K562 (cell line): Measurements from ENCODE around the gene PLA2G4C. TPM values are rescaled to one million over a fixed set of nuclear protein-coding genes. Genes with fewer than 3 reads are reported as not detected.

Experiments
- ATAC-seq: fragments of 200-7000 bp; cut with Tn5 transposase; 3 replicates; pipeline ENCODE4 v1.9.1; 2020; ENCODE audit warnings: moderate library complexity
- BruUV-seq: library from RNA; stranded (reverse); fragments of 400-500 nt; replicated peaks from 2 replicates; lab custom pipeline; 2021; lab: Mats Ljungman, UMichigan
- CTCF ChIA-PET: fragments of 300-600 bp; formaldehyde crosslinking; extraction: SDS; loops from one replicate; lab custom pipeline; 2021; ENCODE audit warnings: low intra/inter-chr PET ratio; lab: Yijun Ruan, JAX
- POLR2A ChIA-PET: fragments of 300-600, 350-650 bp; sonication (Branson Sonifier 250); formaldehyde crosslinking; extraction: SDS; loops from one replicate; lab custom pipeline; 2021; ENCODE audit warnings: antibody characterized with exemption, inconsistent platforms; lab: Yijun Ruan, JAX
- DNase-seq, 4 experiments: peaks; one replicate each; pipeline versions ENCODE4 v3.0.0 to v3.0.0-alpha.2; 2011 to 2018; ENCODE audit warnings: low spot score in 3 of 4, mixed read lengths in 3 of 4; ENCODE audit errors: extremely low read depth in 1 of 4
- FAIRE-seq: peaks from 2 replicates; lab custom pipeline; 2011; peaks lifted over from hg19 to GRCh38; lab: Jason Lieb, UNC
- H2AFZ ChIP-seq: 2 replicates; pipeline ENCODE4 v1.6.0; 2011; ENCODE audit warnings: low read depth, low read length, control low read depth, inconsistent platforms
- H3K27ac ChIP-seq: fragments of 200-600 bp; 3 replicates; pipeline ENCODE4 v1.8.0; 2011; ENCODE audit warnings: low read depth, mild to moderate bottlenecking, control low read depth, inconsistent platforms, low read length, moderate library complexity, mixed read lengths; ENCODE audit errors: extremely low read depth
- H3K27me3 ChIP-seq, 2 experiments: fragments of 300-600 bp in 1 of 2; 2 replicates in 1 of 2; 3 replicates in 1 of 2; pipeline versions ENCODE4 v1.6.0 to v1.8.0; 2011; ENCODE audit warnings: inconsistent platforms in 2 of 2, low read length in 2 of 2, mild to moderate bottlenecking in 1 of 2, mixed read lengths in 1 of 2, moderate library complexity in 1 of 2; ENCODE audit not compliant: control insufficient read depth in 2 of 2, insufficient read depth in 2 of 2
- H3K36me3 ChIP-seq: fragments of 300-600 bp; 3 replicates; pipeline ENCODE4 v1.8.0; 2011; ENCODE audit warnings: mild to moderate bottlenecking, low read length, inconsistent platforms; ENCODE audit not compliant: control insufficient read depth, insufficient read depth
- H3K4me1 ChIP-seq, 2 experiments: fragments of 200-600 bp in 1 of 2; replicated peaks in 1 of 2; 2 replicates in 1 of 2; 3 replicates in 1 of 2; pipeline versions ENCODE4 v1.5.1 to v1.8.0; 2011; ENCODE audit warnings: inconsistent platforms in 2 of 2, low read length in 2 of 2, mild to moderate bottlenecking in 1 of 2, mixed read lengths in 1 of 2, moderate library complexity in 1 of 2; ENCODE audit not compliant: control insufficient read depth in 2 of 2, insufficient read depth in 2 of 2
- H3K4me2 ChIP-seq: 2 replicates; pipeline ENCODE4 v1.6.1; 2011; ENCODE audit warnings: low read length, control low read depth, inconsistent platforms, mixed read lengths; ENCODE audit not compliant: insufficient read depth
- H3K4me3 ChIP-seq: fragments of 200-600 bp; sonication (generic), shearing (Covaris generic); 2 replicates; pipeline ENCODE4 v1.5.1; 2016; ENCODE audit warnings: control low read depth, inconsistent platforms
- H3K79me2 ChIP-seq: fragments of 200-600 bp; 3 replicates; pipeline ENCODE4 v1.8.0; 2011; ENCODE audit warnings: low read length, inconsistent platforms; ENCODE audit not compliant: control insufficient read depth, insufficient read depth
- H3K9ac ChIP-seq, 2 experiments: 2 replicates each; pipeline versions ENCODE4 v1.6.0 to v1.6.1; 2011; ENCODE audit warnings: low read depth in 2 of 2, low read length in 2 of 2, control low read depth in 1 of 2, inconsistent platforms in 1 of 2, mild to moderate bottlenecking in 1 of 2, mixed read lengths in 1 of 2; ENCODE audit not compliant: insufficient read depth in 1 of 2
- H3K9me1 ChIP-seq: one replicate; pipeline ENCODE4 v1.6.0; 2011; ENCODE audit warnings: inconsistent platforms, mild to moderate bottlenecking, low read length, moderate library complexity; ENCODE audit not compliant: control insufficient read depth, insufficient read depth
- H3K9me3 ChIP-seq: replicated peaks from 2 replicates; pipeline ENCODE4 v1.5.1; 2011; ENCODE audit warnings: low read depth, low read length, inconsistent platforms; ENCODE audit not compliant: control insufficient read depth, insufficient read depth
- H4K20me1 ChIP-seq: replicated peaks from 2 replicates; pipeline ENCODE4 v1.6.1; 2011; ENCODE audit warnings: low read length, inconsistent platforms, mixed read lengths; ENCODE audit not compliant: control insufficient read depth, insufficient read depth
- ARID1B ChIP-seq: fragments of 450-650 bp; IDR thresholded peaks from 2 replicates; pipeline ENCODE4 v1.6.1; 2016; ENCODE audit warnings: antibody characterized with exemption, mild to moderate bottlenecking, inconsistent platforms
- CEBPB ChIP-seq: fragments of 450-650 bp; IDR thresholded peaks from 2 replicates; pipeline ENCODE4 v1.6.1; 2016; ENCODE audit warnings: missing genetic modification characterization, missing compliant biosample characterization
- FOXA1 ChIP-seq: fragments of 450-650 bp; IDR thresholded peaks from 2 replicates; pipeline ENCODE4 v1.6.1; 2016; ENCODE audit warnings: mild to moderate bottlenecking, borderline replicate concordance
- NFRKB ChIP-seq: fragments of 450-650 bp; IDR thresholded peaks from 2 replicates; pipeline ENCODE4 v1.6.1; 2016; ENCODE audit warnings: low read depth
- RBM17 ChIP-seq: fragments of 200-400 bp; formaldehyde crosslinking; IDR thresholded peaks from 2 replicates; pipeline ENCODE4 v1.6.1; 2017; ENCODE audit warnings: low read depth, mild to moderate bottlenecking, low read length, borderline replicate concordance
- RBM22 ChIP-seq: fragments of 200-400 bp; formaldehyde crosslinking; IDR thresholded peaks from 2 replicates; pipeline ENCODE4 v1.6.1; 2018; ENCODE audit warnings: low read length, low read depth; ENCODE audit not compliant: poor library complexity, severe bottlenecking
- RERE ChIP-seq: sonication (generic); formaldehyde crosslinking; IDR thresholded peaks from 2 replicates; pipeline ENCODE4 v1.8.0; 2023; ENCODE audit warnings: missing genetic modification reagents, mild to moderate bottlenecking, borderline replicate concordance
- SAFB ChIP-seq: fragments of 200-400 bp; formaldehyde crosslinking; IDR thresholded peaks from 2 replicates; pipeline ENCODE4 v1.6.1; 2017; ENCODE audit warnings: low read depth, low read length, borderline replicate concordance
- SREBF1 ChIP-seq: fragments of 150-350 bp; IDR thresholded peaks from 2 replicates; pipeline ENCODE4 v1.6.1; 2014; ENCODE audit warnings: antibody characterized with exemption, low read depth, low read length, borderline replicate concordance
- XRCC5 ChIP-seq: fragments of 200-400 bp; formaldehyde crosslinking; IDR thresholded peaks from 2 replicates; pipeline ENCODE4 v1.6.1; 2017; ENCODE audit warnings: low read depth, mild to moderate bottlenecking, low read length
- ZFX ChIP-seq: sonication (generic); formaldehyde crosslinking; IDR thresholded peaks from 2 replicates; pipeline ENCODE4 v1.8.0; 2022; ENCODE audit warnings: mild to moderate bottlenecking, missing genetic modification reagents, moderate library complexity
- ZNF224 ChIP-seq: sonication (generic); formaldehyde crosslinking; IDR thresholded peaks from 2 replicates; pipeline ENCODE4 v1.8.0; 2022; ENCODE audit warnings: mild to moderate bottlenecking, missing genetic modification reagents
- ZNF512 ChIP-seq: IDR thresholded peaks from 2 replicates; pipeline ENCODE4 v1.6.1; 2016; ENCODE audit warnings: missing genetic modification characterization, missing compliant biosample characterization
- WGBS: fragments of 100-300 bp; shearing (Covaris generic); methylation state at CpG from one replicate; pipeline ENCODE4 v1.1.6; 2016; ENCODE audit warnings: low coverage, mixed read lengths; ENCODE audit not compliant: insufficient coverage; ENCODE audit errors: missing lambda C conversion rate; 5-methylcytosine and 5-hydroxymethylcytosine counted together
- in situ Hi-C: fragments of 300-500 bp; cut with MboI; formaldehyde crosslinking; loops from 4 replicates; pipeline ENCODE4 v1.15.0; 2018; ENCODE audit warnings: inconsistent platforms, mixed read lengths
- intact Hi-C: fragments of 100-400 bp; cut with micrococcal nuclease; formaldehyde crosslinking; loops from 2 replicates; pipeline ENCODE4 v1.14.2; 2022
- polyA plus RNA-seq, 8 experiments: library from polyadenylated mRNA; depleted of rRNA in 4 of 8; stranded (reverse) in 5 of 8; unstranded in 3 of 8; fragments of >200 nt; fragmentation: Nextera tagmentation in 2 of 8; fragmentation: Illumina TruSeq in 1 of 8; extraction: Ambion mirVana in 2 of 8; extraction: Trizol in 1 of 8; gene quantifications; 2 replicates each; pipeline versions ENCODE4 v1.2.1 to v1.2.3, GENCODE V29; 2011 to 2014; ENCODE audit warnings: inconsistent platforms in 1 of 8, missing spikeins in 1 of 8
- total RNA-seq, 7 experiments: library from RNA; depleted of rRNA in 6 of 7; stranded (reverse); fragments of >200 nt in 6 of 7; fragmentation: Illumina TruSeq in 2 of 7; extraction: Trizol in 2 of 7; gene quantifications; 2 replicates each; pipeline versions ENCODE4 v1.2.1 to v1.2.3, GENCODE V29; 2011 to 2021; ENCODE audit warnings: low replicate concordance in 1 of 7

Gene PLA2G4C
- total and polyA plus RNA-seq, 9 of the 15 experiments (the other 6 are each of a cell fraction or from before 2014, with no cell fraction given): 0.27 to 0.35 (median 0.35) TPM; not detected in 6

- no peak for TF ChIP-seq SREBF1
Observed at GRCh38 chr19:48117515-48118130, 7.0 kb upstream of the PLA2G4C start (continued).

GRCh38 chr19:48113190-48113917, 2.7 kb upstream of the PLA2G4C start:
- ATAC-seq (no peak), DNase-seq (no peak), FAIRE-seq (no peak)
- ChIA-PET CTCF (no interaction called here), POLR2A (interaction anchor here (0.6 kb wide), 3 partner anchors 17 to 208 kb away, joined by 3 to 5 read pairs (median 3); no protein-coding TSS in a partner anchor)
- BruUV-seq: no TSS peak
- H2AFZ ChIP-seq: no peak overlapping the region
- peaks cover 0 to 17% of the 10 kb centered on the region in 2 experiments; a peak in 2 of 5 replicates for H3K4me1 ChIP-seq
- H3K9ac ChIP-seq: no peak overlapping the region
- no peak overlapping the region for H3K27ac ChIP-seq
- no peaks in the 10 kb centered on the region for H3K27me3 ChIP-seq
- intact Hi-C loops (no loop called here), in situ Hi-C loops (loop anchor here (25.0 kb wide), 1 partner anchor 1999 kb away; no protein-coding TSS in a partner anchor)
- H3K36me3 ChIP-seq: peaks cover 24% of the 10 kb centered on the region; the same call in 2 of the 3 replicates
- H4K20me1 ChIP-seq: no peaks in the 10 kb centered on the region
- peaks cover 2% of the 10 kb centered on the region for H3K9me1 ChIP-seq
- H3K79me2 ChIP-seq: no peaks in the 10 kb centered on the region
- 66% methylated on average over 12 of the region's 16 CpGs for WGBS
- H3K9me3 ChIP-seq: no peaks in the 10 kb centered on the region
- no peak overlapping the region for H3K4me3 ChIP-seq
- no peak overlapping the region for H3K4me2 ChIP-seq
- no peak for TF ChIP-seq XRCC5
- no peak for TF ChIP-seq RBM22
- TF ChIP-seq ZNF512 (tag): no peak
- no peak for TF ChIP-seq NFRKB
- no peak for TF ChIP-seq ARID1B
- TF ChIP-seq CEBPB (tag): no peak
- no peak for TF ChIP-seq SAFB
- TF ChIP-seq ZNF224 (CRISPR knock-in tag): no peak
- no peak for TF ChIP-seq FOXA1
- no peak for TF ChIP-seq RERE (CRISPR knock-in tag)
- no peak for TF ChIP-seq ZFX (CRISPR knock-in tag)
- TF ChIP-seq RBM17: no peak
